IPS-20b (cell line): ENCODE results near the gene ZNF292.
"Not testable (repeated sequence)": the region's sequence is repeated elsewhere in the genome, so short reads cannot be mapped to it uniquely, and the experiment has no call there.

ENCODE experiments used
- H3K27ac ChIP-seq: one replicate; pipeline ENCODE4 v1.5.1; 2013; ENCODE audit warnings: low read length
- H3K27me3 ChIP-seq: 2 replicates; pipeline ENCODE4 v1.6.1; 2013; ENCODE audit warnings: mild to moderate bottlenecking, low read length, inconsistent platforms; ENCODE audit not compliant: insufficient read depth
- H3K36me3 ChIP-seq: 2 replicates; pipeline ENCODE4 v1.6.1; 2013; ENCODE audit warnings: low read depth, mild to moderate bottlenecking, inconsistent platforms, low read length, moderate library complexity; ENCODE audit not compliant: insufficient read depth
- H3K4me1 ChIP-seq: 2 replicates; pipeline ENCODE4 v1.6.1; 2013; ENCODE audit warnings: mild to moderate bottlenecking, control low read depth, inconsistent platforms, low read length, moderate library complexity; ENCODE audit not compliant: insufficient read depth
- H3K4me3 ChIP-seq: 2 replicates; pipeline ENCODE4 v1.5.1; 2013; ENCODE audit warnings: mild to moderate bottlenecking, low read length, inconsistent platforms
- H3K9ac ChIP-seq: 2 replicates; pipeline ENCODE4 v1.6.1; 2013; ENCODE audit warnings: low read depth, mild to moderate bottlenecking, inconsistent platforms, low read length, moderate library complexity
- H3K9me3 ChIP-seq: 2 replicates; pipeline ENCODE4 v1.6.1; 2013; ENCODE audit warnings: mild to moderate bottlenecking, low read depth, low read length, inconsistent platforms; ENCODE audit not compliant: insufficient read depth

ZNF292 gene

GRCh38 chr6:87220997-87221396 is 65.6 kb downstream of the ZNF292 start:
- Histone ChIP-seq H3K4me1 (peaks cover 4% of the 10 kb centered on the region; the same call in 1 of the 2 replicates), H3K27me3 (no peaks in the 10 kb centered on the region), H3K9ac (no peak overlapping the region), H3K27ac (no peak overlapping the region), H3K4me3 (no peak overlapping the region), H3K36me3 (peaks cover 96% of the 10 kb centered on the region), H3K9me3 (no peaks in the 10 kb centered on the region)

DNA sequence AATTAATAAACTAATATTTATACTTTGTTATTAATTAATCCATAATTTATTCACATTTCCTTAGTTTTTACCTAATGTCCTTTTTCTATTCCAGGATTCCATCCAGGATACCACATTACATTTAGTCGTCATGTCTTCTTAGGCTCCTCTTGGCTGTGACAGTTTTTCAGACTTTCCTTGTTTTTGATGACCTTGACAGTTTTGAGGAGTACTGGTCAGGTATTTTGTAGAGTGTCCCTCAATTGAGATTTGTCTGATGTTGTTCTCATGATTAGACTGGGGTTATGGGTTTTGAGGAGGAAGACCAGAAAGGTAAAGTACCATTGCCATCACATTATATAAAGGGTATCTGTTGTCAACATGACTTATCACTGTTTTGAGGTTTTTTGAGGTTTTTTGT is 67.3 kb downstream of the ZNF292 start:
- peaks cover 86% of the 10 kb centered on the region for H3K36me3 ChIP-seq

DNA sequence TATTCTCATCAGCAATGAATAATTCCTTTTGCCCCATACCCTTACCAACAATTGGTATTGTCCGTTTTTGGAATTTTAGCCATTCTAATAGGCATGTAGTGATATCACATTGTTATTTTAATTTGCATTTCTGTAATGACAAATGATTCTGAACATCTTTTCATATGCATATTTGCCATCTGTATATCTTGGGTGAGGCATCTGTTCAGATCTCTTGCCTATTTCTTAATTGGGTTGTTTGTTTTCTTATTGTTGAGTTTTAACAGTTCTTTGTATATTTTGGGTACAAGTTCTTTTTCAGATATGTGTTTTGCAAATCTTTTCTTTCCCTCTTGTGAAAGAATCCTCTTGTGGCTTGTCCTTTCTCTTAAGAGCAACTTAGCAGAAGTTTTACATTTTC is 69.6 kb downstream of the ZNF292 start:
- Histone ChIP-seq H3K9ac (no peak overlapping the region), H3K36me3 (peaks cover 84% of the 10 kb centered on the region), H3K27ac (no peak overlapping the region), H3K4me1 (peaks cover 4% of the 10 kb centered on the region; the same call in 1 of the 2 replicates), H3K4me3 (no peak overlapping the region), H3K9me3 (no peaks in the 10 kb centered on the region), H3K27me3 (no peaks in the 10 kb centered on the region)

More for the DNA sequence above, 67.3 kb downstream of the ZNF292 start:
- Histone ChIP-seq H3K4me1 (peaks cover 4% of the 10 kb centered on the region; the same call in 1 of the 2 replicates), H3K27ac (no peak overlapping the region), H3K9me3 (no peaks in the 10 kb centered on the region), H3K9ac (no peak overlapping the region), H3K27me3 (no peaks in the 10 kb centered on the region), H3K4me3 (no peak overlapping the region)

- Histone ChIP-seq H3K9ac (no peak overlapping the region), H3K9me3 (no peaks in the 10 kb centered on the region), H3K4me3 (no peak overlapping the region), H3K4me1 (peaks cover 4% of the 10 kb centered on the region; the same call in 1 of the 2 replicates), H3K27me3 (no peaks in the 10 kb centered on the region), H3K27ac (no peak overlapping the region), H3K36me3 (peaks cover 81% of the 10 kb centered on the region)
Measured at GRCh38 chr6:87225511-87225910, 70.1 kb downstream of the ZNF292 start.

- H3K9me3 ChIP-seq, result no peaks in the 10 kb centered on the region
- no peak overlapping the region for H3K9ac ChIP-seq
- H3K4me1 ChIP-seq, result peaks cover 4% of the 10 kb centered on the region; the same call in 1 of the 2 replicates
- H3K36me3 ChIP-seq, result peaks cover 78% of the 10 kb centered on the region
- H3K27me3 ChIP-seq, result no peaks in the 10 kb centered on the region
- no peak overlapping the region for H3K27ac ChIP-seq
- no peak overlapping the region for H3K4me3 ChIP-seq
Measured at GRCh38 chr6:87225937-87226336, 70.6 kb downstream of the ZNF292 start.

DNA sequence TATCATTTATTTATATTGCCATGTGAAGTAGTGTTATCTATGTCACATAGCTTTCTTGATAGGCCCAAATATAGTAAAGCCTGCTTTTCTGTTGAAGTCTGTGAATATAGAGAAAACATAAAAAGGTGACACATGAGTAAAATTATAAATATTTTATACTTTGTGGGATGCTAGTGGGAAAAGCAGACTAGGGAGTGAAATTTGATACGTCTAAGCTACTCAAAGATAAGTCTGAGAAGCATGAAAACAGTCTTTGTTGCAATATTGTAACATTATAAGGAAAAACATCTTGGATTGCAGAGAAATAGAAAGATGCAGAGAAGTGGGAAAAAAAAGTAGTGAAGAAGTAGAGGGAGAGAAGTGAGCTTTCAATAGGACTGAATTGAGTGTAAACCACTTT is 75.4 kb downstream of the ZNF292 start:
- H3K27me3 ChIP-seq, result no peaks in the 10 kb centered on the region

GRCh38 chr6:87237804-87238203 is 82.4 kb downstream of the ZNF292 start:
- peaks cover 53% of the 10 kb centered on the region for H3K36me3 ChIP-seq
- H3K4me3 ChIP-seq, result no peak overlapping the region
- no peak overlapping the region for H3K27ac ChIP-seq

More for the DNA sequence above, 75.4 kb downstream of the ZNF292 start:
- Histone ChIP-seq H3K36me3 (peaks cover 61% of the 10 kb centered on the region), H3K4me1 (peaks cover under 1% of the 10 kb centered on the region; the same call in 1 of the 2 replicates), H3K4me3 (no peak overlapping the region), H3K27ac (no peak overlapping the region), H3K9ac (no peak overlapping the region), H3K9me3 (no peaks in the 10 kb centered on the region)

GRCh38 chr6:87239098-87239635 is 83.8 kb downstream of the ZNF292 start:
- H3K9me3 ChIP-seq, H3K4me3 ChIP-seq, H3K27me3 ChIP-seq, H3K27ac ChIP-seq, H3K4me1 ChIP-seq, H3K9ac ChIP-seq: not testable (repeated sequence)
- peaks cover 55% of the 10 kb centered on the region for H3K36me3 ChIP-seq

More at GRCh38 chr6:87237804-87238203, 82.4 kb downstream of the ZNF292 start:
- H3K4me1 ChIP-seq, result no peaks in the 10 kb centered on the region
- H3K9ac ChIP-seq, result no peak overlapping the region
- no peaks in the 10 kb centered on the region for H3K27me3 ChIP-seq
- H3K9me3 ChIP-seq, result no peaks in the 10 kb centered on the region

DNA sequence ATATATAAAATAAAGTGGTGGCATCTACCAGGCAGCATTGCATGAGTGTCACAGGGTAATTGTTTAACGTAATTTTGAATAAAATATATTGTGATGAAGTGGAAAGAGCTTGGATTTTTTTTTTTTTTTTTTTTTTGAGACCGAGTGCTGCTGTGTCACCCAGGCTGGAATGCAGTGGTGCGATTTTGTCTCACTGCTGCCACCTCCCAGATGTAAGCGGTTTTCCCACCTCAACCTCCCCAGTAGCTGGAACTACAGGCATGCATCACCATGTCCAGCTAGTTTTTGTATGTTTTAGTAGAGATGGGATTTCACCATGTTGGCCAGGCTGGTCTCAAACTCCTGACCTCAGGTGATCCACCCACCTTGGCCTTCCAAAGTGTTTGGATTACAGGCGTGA is 85.9 kb downstream of the ZNF292 start:
- H3K4me1 ChIP-seq, result no peaks in the 10 kb centered on the region
- peaks cover 58% of the 10 kb centered on the region for H3K36me3 ChIP-seq
- H3K9ac ChIP-seq, result no peak overlapping the region
- H3K27me3 ChIP-seq, result no peaks in the 10 kb centered on the region
- H3K9me3 ChIP-seq, result no peaks in the 10 kb centered on the region
- H3K4me3 ChIP-seq, result no peak overlapping the region
- H3K27ac ChIP-seq, result no peak overlapping the region

DNA sequence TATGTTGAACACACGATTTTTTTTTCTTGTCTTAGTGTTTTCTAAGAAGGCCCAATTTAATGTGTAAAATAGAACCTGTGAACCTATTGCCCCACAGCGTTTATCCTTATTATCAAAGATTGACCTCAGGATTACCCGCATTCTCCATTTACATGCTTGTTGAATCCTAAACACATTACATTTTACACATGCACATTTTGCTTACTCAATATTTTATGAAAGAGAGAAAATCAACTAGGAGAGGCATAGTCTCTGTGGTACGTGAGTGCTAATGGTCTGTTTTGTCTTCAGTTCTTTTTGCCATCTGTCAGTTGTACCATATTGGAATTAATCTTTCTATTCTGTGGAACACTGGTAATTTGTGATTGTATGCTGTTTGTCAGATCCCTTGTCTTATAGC is 86.9 kb downstream of the ZNF292 start:
- no peak overlapping the region for H3K9ac ChIP-seq
- peaks cover 62% of the 10 kb centered on the region for H3K36me3 ChIP-seq
- no peaks in the 10 kb centered on the region for H3K4me1 ChIP-seq
- no peaks in the 10 kb centered on the region for H3K9me3 ChIP-seq
- H3K27ac ChIP-seq, result no peak overlapping the region
- no peak overlapping the region for H3K4me3 ChIP-seq
- H3K27me3 ChIP-seq, result no peaks in the 10 kb centered on the region

DNA sequence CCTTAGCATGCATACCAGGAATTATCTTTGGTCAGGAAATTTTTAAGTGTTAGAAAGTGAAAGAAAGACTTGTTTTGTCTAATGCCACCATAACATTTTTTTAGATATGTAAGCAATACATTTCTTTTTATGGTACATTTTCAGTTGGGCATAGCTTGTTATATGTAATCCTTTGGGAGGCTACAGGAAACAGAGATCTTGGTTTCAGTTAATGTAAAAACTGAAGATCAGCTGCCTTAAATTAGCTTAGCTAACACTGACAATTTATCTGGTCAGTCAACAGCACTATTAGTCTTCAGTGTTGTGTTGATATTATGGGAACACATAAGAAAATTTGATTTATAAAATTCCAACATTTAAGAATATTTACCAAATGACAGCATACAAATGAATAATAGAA is 88.4 kb downstream of the ZNF292 start:
- Histone ChIP-seq H3K36me3 (peaks cover 68% of the 10 kb centered on the region), H3K9ac (no peak overlapping the region), H3K27me3 (no peaks in the 10 kb centered on the region), H3K4me1 (no peaks in the 10 kb centered on the region), H3K9me3 (no peaks in the 10 kb centered on the region), H3K27ac (no peak overlapping the region), H3K4me3 (no peak overlapping the region)

DNA sequence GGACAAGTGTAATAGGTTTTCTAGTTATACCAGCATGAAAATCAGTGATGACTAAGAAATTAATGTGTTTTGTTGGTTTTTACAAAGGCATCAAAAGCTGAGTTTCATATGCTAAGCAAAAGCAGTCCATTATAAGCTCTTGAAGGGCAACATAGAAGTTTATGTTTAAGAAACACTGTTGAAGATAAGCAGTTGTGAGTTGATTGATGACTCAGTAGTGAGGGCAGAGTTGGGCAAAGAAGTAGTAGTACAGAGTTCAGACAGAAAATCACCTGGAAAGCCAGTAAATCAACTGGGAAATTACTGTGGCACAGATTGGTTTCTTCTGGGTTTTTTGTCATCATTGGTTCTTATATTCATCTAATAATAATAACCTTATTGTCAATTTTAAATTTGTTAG is 89.0 kb downstream of the ZNF292 start:
- no peaks in the 10 kb centered on the region for H3K9me3 ChIP-seq

More for the DNA sequence above, 89.0 kb downstream of the ZNF292 start:
- Histone ChIP-seq H3K4me1 (no peaks in the 10 kb centered on the region), H3K27me3 (no peaks in the 10 kb centered on the region), H3K4me3 (no peak overlapping the region), H3K27ac (no peak overlapping the region), H3K36me3 (peaks cover 74% of the 10 kb centered on the region), H3K9ac (no peak overlapping the region)
